ENCODE data around the gene RUNX3. TPM values are rescaled to one million over a fixed set of nuclear protein-coding genes. Genes with fewer than 3 reads are reported as not detected.

RUNX3 gene
- total RNA-seq, 2 donors from 2014 or later: 6.8 to 8.5 TPM

DNA sequence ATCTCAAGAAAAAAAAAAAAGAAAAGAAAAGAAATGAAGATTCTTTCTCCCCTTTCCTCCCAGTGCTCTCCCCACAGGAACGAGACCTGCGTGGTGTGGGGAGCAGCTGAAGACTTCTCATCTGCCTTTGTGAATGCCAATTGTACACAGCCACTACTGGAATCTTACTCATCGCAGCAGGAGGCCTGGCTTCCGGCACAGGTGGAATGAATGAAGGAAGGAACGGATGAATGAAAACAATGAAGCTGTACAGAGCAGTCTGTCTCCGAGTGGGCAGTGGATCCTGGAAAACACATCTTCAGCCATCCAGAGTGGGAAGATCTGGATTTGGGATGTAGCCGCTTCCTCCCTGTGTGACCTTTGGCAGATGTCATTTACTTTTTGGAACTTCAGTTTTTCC is 64.9 kb downstream of the RUNX3 start:
- no peaks in the 10 kb centered on the region for H3K9me3 ChIP-seq
- ATAC-seq (ENCODE audit: insufficient number of reproducible peaks, low FRiP score, low read depth) (no peak), DNase-seq (ENCODE audit: low spot score) (no peak)
- H3K27me3 ChIP-seq (replicated peaks; ENCODE audit: insufficient read depth): no peaks in the 10 kb centered on the region
- no peak overlapping the region for H3K4me3 ChIP-seq
- H3K27ac ChIP-seq: no peak overlapping the region
- H3K36me3 ChIP-seq: no peaks in the 10 kb centered on the region
- no peaks in the 10 kb centered on the region for H3K4me1 ChIP-seq (ENCODE audit: control insufficient read depth in 1 of 2, low read depth in 2 of 2)
- TF ChIP-seq, protein P1, sequence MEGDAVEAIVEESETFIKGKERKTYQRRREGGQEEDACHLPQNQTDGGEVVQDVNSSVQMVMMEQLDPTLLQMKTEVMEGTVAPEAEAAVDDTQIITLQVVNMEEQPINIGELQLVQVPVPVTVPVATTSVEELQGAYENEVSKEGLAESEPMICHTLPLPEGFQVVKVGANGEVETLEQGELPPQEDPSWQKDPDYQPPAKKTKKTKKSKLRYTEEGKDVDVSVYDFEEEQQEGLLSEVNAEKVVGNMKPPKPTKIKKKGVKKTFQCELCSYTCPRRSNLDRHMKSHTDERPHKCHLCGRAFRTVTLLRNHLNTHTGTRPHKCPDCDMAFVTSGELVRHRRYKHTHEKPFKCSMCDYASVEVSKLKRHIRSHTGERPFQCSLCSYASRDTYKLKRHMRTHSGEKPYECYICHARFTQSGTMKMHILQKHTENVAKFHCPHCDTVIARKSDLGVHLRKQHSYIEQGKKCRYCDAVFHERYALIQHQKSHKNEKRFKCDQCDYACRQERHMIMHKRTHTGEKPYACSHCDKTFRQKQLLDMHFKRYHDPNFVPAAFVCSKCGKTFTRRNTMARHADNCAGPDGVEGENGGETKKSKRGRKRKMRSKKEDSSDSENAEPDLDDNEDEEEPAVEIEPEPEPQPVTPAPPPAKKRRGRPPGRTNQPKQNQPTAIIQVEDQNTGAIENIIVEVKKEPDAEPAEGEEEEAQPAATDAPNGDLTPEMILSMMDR (IDR thresholded peaks at IDR 0.05): no peak

DNA sequence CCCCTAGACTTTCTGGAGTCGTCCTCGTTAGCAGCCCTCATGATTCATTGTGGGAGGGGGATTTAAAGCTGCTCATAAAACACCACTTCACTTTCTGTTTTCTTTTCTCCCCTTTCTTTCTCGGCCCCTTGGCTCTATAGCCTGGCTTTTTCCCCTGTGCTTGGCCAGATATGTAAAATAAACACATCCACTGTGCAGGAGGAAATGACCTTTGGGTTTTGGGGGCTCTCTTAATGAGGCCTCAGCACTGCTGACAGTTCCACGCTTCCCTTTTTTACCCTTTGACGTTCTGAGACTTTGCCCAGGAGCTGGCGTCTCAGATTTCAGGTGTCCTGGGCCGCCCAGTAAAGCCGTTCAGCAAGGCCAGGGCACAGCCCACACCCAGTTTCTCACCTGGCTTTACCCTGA is 65.7 kb downstream of the RUNX3 start:
- TF ChIP-seq, protein P1 (IDR thresholded peaks at IDR 0.05): no peak
- Histone ChIP-seq H3K9me3 (no peaks in the 10 kb centered on the region), H3K27me3 (replicated peaks; ENCODE audit: insufficient read depth) (no peaks in the 10 kb centered on the region), H3K4me1 (ENCODE audit: control insufficient read depth in 1 of 2, low read depth in 2 of 2) (no peaks in the 10 kb centered on the region), H3K36me3 (no peaks in the 10 kb centered on the region), H3K4me3 (no peak overlapping the region), H3K27ac (no peak overlapping the region)
- ATAC-seq (ENCODE audit: insufficient number of reproducible peaks, low FRiP score, low read depth) (no peak), DNase-seq (ENCODE audit: low spot score) (no peak)

DNA sequence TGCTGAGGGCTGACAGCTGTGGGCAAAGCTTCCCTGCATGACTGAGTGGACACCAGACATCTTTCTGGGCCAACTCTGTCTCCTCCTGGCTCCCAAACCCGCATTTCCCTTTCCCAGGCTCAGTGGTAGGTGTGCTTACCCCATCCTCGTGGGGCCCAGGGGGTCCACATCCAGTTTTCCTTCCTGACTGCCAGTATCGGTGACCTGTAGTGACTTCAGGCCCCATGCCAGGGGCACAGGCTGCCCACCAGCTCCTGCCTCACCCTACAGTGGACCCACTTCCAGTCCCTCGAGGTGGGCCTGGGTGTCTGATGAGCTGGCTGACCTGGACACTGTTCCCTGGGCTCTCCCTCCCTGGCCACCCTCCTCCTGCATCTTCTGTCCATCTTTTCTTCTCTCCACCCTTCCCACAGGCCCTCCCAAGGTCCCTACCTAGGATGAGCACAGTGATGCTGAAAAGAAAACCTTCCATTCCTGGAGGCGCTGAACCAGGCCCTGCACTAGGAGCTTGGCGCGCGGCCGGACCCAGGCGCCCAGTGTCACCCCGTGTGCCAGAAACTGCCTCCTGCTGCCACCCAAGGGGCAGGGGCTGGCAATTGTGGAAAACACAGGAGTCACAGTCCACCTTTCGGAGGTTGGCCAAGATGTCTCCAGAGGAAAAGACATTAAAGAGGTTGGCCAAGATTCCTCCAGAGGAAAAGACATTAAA is 67.1 kb downstream of the RUNX3 start:
- ATAC-seq (ENCODE audit: insufficient number of reproducible peaks, low FRiP score, low read depth): no peak
- TF ChIP-seq, protein P1 (IDR thresholded peaks at IDR 0.05): no peak
- H3K36me3 ChIP-seq: no peaks in the 10 kb centered on the region
- no peak overlapping the region for H3K4me3 ChIP-seq
- no peaks in the 10 kb centered on the region for H3K9me3 ChIP-seq
- no peaks in the 10 kb centered on the region for H3K4me1 ChIP-seq (ENCODE audit: control insufficient read depth in 1 of 2, low read depth in 2 of 2)
- H3K27me3 ChIP-seq (replicated peaks; ENCODE audit: insufficient read depth): no peaks in the 10 kb centered on the region
- H3K27ac ChIP-seq: no peak overlapping the region
- no peak for DNase-seq (ENCODE audit: low spot score)

DNA sequence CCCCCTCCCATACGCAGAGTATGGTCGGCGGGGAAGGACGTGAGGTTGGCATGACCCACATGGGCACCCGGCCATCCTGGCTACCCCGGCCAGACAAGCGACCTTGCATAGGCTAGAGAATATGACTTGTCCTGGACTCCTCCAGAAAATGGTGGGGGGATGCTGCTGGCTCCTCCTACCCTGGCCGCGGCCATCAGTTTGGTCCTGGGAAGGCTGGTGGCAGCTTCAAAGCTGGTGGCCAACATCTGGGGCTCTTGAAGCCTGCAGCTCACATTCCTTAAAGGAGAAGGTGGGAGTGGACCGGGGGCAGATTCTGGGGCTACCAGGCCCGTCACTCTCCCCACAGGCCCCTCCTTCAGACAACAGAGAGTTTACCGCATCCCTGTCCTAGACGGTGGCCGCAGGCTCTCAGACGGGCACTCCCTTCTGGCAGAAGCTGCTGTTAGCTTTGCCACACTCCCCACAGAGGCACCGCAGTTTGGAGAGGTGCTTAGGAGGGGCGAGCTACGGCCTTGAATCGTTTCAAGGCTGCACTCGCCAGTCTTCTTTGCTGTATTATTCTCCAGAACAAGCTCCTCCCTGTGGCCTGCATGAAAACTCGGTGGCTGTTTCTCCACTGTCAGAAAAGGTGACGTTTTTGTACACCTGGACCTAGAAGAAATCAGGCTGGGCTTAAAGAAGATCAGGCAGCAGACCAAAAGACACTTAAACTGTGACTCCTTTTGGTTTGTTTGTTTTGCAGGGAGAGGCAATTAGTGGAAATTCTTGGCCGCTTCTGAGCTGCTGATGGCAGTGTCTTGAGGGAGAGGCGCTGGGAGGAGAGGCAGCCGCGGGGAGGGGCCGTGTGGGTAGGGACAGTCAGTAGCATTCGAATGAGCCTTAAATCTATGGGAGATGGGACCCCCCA is 68.0 kb downstream of the RUNX3 start:
- ATAC-seq (ENCODE audit: insufficient number of reproducible peaks, low FRiP score, low read depth) (no peak), DNase-seq (ENCODE audit: low spot score) (no peak)
- Histone ChIP-seq H3K27ac (no peak overlapping the region), H3K36me3 (no peaks in the 10 kb centered on the region), H3K27me3 (replicated peaks; ENCODE audit: insufficient read depth) (no peaks in the 10 kb centered on the region), H3K4me3 (no peak overlapping the region), H3K4me1 (ENCODE audit: control insufficient read depth in 1 of 2, low read depth in 2 of 2) (no peaks in the 10 kb centered on the region), H3K9me3 (no peaks in the 10 kb centered on the region)
- TF ChIP-seq, protein P1 (IDR thresholded peaks at IDR 0.05): no peak

DNA sequence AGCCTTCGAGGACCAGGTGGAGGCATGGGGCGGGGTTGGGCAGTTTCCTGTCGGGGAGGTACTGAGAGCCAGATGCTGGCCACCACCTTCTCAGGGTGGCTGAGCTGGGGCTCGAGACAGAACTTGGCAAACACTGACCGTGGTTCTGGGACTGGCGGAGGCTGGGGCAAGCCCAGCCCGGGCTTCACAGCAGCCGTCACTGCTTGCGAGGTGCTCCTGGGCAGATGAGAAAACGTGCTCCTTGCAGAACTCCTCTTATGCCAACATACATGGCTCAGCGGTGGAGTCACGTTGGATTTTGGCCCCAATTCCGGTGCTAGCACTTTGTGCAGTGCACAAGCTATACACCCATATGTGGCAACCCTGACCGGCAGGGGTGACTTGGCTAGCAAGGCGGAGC is 69.2 kb downstream of the RUNX3 start:
- Histone ChIP-seq H3K4me3 (no peak overlapping the region), H3K4me1 (ENCODE audit: control insufficient read depth in 1 of 2, low read depth in 2 of 2) (no peaks in the 10 kb centered on the region), H3K27ac (no peak overlapping the region), H3K36me3 (no peaks in the 10 kb centered on the region), H3K9me3 (no peaks in the 10 kb centered on the region), H3K27me3 (replicated peaks; ENCODE audit: insufficient read depth) (no peaks in the 10 kb centered on the region)
- DNase-seq (ENCODE audit: low spot score) (no peak), ATAC-seq (ENCODE audit: insufficient number of reproducible peaks, low FRiP score, low read depth) (no peak)
- TF ChIP-seq, protein P1 (IDR thresholded peaks at IDR 0.05): no peak

Measured in thoracic aorta (tissue), 2 donors.